ENCODE measurements around the gene GNB1.
A peak's percentile ranks its signal among the peaks of the same experiment; 100 is the strongest.

Gene GNB1

GRCh38 chr1:1922702-1922955, 31.7 kb upstream of the GNB1 start:
- no peak for DNase-seq

- no peak for DNase-seq
Measured at GRCh38 chr1:1921901-1922701, 31.2 kb upstream of the GNB1 start.

GRCh38 chr1:1921459-1921862, 30.6 kb upstream of the GNB1 start:
- no peak for DNase-seq

- no peak for DNase-seq
Measured at GRCh38 chr1:1920608-1921458, 29.9 kb upstream of the GNB1 start.

GRCh38 chr1:1920057-1920607, 29.2 kb upstream of the GNB1 start:
- no peak for DNase-seq

- DNase-seq: peak; percentile 99
Measured at GRCh38 chr1:1919304-1920056, 28.6 kb upstream of the GNB1 start.

- DNase-seq: no peak
Measured at GRCh38 chr1:1918901-1919303, 28.0 kb upstream of the GNB1 start, which contains the start of gene TMEM52. TMEM52 (minus strand) TSS chr1:1919279; CDS start chr1:1919265, 14 bp downstream.

- DNase-seq: no peak
Measured at GRCh38 chr1:1917995-1918900, 27.4 kb upstream of the GNB1 start.

- DNase-seq: no peak
Measured at GRCh38 chr1:1917304-1917976, 26.6 kb upstream of the GNB1 start.

GRCh38 chr1:1916851-1917251, 26.0 kb upstream of the GNB1 start:
- DNase-seq: no peak

- DNase-seq: no peak
Measured at GRCh38 chr1:1915911-1916840, 25.3 kb upstream of the GNB1 start.

- DNase-seq: no peak
Measured at GRCh38 chr1:1914971-1915692, 24.2 kb upstream of the GNB1 start, which contains the start of gene CALML6. CALML6 (plus strand) TSS chr1:1915260; CDS start chr1:1915281, 21 bp downstream.

GRCh38 chr1:1914101-1914970, 23.4 kb upstream of the GNB1 start:
- DNase-seq: no peak

- no peak for DNase-seq
Measured at GRCh38 chr1:1911350-1912041, 20.6 kb upstream of the GNB1 start.

- no peak for DNase-seq
Measured at GRCh38 chr1:1910651-1911331, 19.9 kb upstream of the GNB1 start.

GRCh38 chr1:1910033-1910465, 19.2 kb upstream of the GNB1 start:
- no peak for DNase-seq

- no peak for DNase-seq
Measured at GRCh38 chr1:1908506-1908791, 17.6 kb upstream of the GNB1 start.
